Muscle of back (tissue), 13 donors: ENCODE measurements around the gene GAS7. TPM values are rescaled to one million over a fixed set of nuclear protein-coding genes. Genes with fewer than 3 reads are reported as not detected.

Source experiments
- DNase-seq, 3 donors: peaks; one replicate each; pipeline versions ENCODE4 v3.0.0 to v3.0.0-alpha.2; 2013
- long read RNA-seq, 9 donors: transcript quantifications; one replicate each; lab custom pipeline, GENCODE V29; 2026
- polyA plus RNA-seq, 10 donors: library from polyadenylated mRNA; unstranded; fragments of 120-200 nt; gene quantifications; one replicate each; pipeline ENCODE4 v1.2.1, GENCODE V29; 2013; ENCODE audit not compliant: insufficient read length in 10 of 10

Gene GAS7
- 10 to 100 TPM; 48.7 to 82.8 (median 58.6) TPM for polyA plus RNA-seq
- long read RNA-seq, donor 1, full-length matches to known transcripts: 7 of 7 reads
- long read RNA-seq, donor 1, partial matches to known transcripts: 0 of 7 reads
- long read RNA-seq, donor 1, other reads (novel, unspliced or antisense): 0 of 7 reads
- long read RNA-seq, donor 2, full-length matches to known transcripts: 3 of 3 reads
- long read RNA-seq, donor 2, partial matches to known transcripts: 0 of 3 reads
- long read RNA-seq, donor 2, other reads (novel, unspliced or antisense): 0 of 3 reads
- long read RNA-seq, donor 3: 0 reads
- long read RNA-seq, donor 4, full-length matches to known transcripts: 3 of 3 reads
- long read RNA-seq, donor 4, partial matches to known transcripts: 0 of 3 reads
- long read RNA-seq, donor 4, other reads (novel, unspliced or antisense): 0 of 3 reads
- long read RNA-seq, donor 5, full-length matches to known transcripts: 12 of 12 reads
- long read RNA-seq, donor 5, partial matches to known transcripts: 0 of 12 reads
- long read RNA-seq, donor 5, other reads (novel, unspliced or antisense): 0 of 12 reads
- long read RNA-seq, donor 6, full-length matches to known transcripts: 5 of 14 reads
- long read RNA-seq, donor 6, partial matches to known transcripts: 9 of 14 reads
- long read RNA-seq, donor 6, other reads (novel, unspliced or antisense): 0 of 14 reads
- long read RNA-seq, donor 7, full-length matches to known transcripts: 5 of 5 reads
- long read RNA-seq, donor 7, partial matches to known transcripts: 0 of 5 reads
- long read RNA-seq, donor 7, other reads (novel, unspliced or antisense): 0 of 5 reads
- long read RNA-seq, donor 8, full-length matches to known transcripts: 3 of 3 reads
- long read RNA-seq, donor 8, partial matches to known transcripts: 0 of 3 reads
- long read RNA-seq, donor 8, other reads (novel, unspliced or antisense): 0 of 3 reads
- long read RNA-seq, donor 9, full-length matches to known transcripts: 2 of 2 reads
- long read RNA-seq, donor 9, partial matches to known transcripts: 0 of 2 reads
- long read RNA-seq, donor 9, other reads (novel, unspliced or antisense): 0 of 2 reads

DNA sequence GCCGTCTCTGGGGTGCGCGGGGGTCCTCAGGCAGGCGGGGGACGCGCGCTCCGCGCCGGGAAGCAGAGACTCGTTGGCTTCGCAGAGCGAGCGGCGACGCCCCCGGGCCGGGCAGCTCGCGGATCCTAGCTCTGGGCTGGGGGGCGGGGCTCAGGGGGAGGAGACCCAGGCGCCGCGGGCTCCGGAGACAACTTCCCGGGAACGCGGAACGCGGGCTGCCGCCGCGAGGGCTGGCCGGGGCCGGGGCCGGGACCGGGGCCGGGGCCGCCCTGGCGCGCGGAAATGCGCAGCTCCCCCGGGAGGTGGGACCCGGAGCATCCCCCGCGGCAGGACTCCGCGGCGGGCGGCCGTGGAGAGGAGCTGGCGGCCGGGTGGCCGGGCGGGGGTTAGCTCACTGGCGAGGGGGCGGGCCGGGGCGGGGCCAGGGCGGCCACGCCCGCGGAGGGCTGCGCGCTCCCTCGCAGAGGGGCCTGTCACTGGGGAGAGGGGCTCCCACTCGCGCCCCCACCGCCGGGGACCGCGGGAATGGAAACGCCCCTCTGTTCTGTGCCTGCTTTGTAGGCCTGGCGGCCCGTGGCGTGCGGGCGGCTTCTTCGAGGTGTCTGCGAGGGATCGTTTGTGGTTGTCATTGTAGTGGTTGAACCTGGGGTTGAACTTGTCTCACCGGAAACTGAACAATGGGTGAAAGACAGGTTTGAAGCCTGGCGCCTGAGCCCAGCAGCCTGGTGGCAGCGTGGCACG, at the start of gene GAS7:
TSS of gene GAS7 (minus strand) at position 98 of the 741 bp plus-strand sequence.
- peak; percentile 63 to 90 (median 83) for DNase-seq

DNA sequence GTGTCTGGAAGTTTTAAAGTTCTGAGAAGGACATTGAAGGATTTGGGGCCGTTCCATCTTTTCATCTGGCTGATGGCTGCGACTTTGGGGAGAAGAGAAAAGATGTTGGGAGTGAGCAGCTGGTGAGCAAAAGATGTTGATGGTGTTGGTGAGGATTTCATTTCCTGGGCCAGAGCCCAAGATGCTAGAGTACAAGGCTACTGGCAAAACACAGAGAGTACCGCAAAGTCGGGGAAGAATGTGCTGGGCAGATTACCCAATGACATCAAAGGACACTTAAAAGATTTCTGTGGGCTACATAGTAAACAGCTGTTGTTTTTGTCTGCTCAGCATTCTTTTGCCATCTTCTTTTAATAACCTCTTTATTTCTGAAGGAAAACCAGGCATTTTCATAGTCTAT, 49.4 kb upstream of the GAS7 start:
- no peak for DNase-seq

DNA sequence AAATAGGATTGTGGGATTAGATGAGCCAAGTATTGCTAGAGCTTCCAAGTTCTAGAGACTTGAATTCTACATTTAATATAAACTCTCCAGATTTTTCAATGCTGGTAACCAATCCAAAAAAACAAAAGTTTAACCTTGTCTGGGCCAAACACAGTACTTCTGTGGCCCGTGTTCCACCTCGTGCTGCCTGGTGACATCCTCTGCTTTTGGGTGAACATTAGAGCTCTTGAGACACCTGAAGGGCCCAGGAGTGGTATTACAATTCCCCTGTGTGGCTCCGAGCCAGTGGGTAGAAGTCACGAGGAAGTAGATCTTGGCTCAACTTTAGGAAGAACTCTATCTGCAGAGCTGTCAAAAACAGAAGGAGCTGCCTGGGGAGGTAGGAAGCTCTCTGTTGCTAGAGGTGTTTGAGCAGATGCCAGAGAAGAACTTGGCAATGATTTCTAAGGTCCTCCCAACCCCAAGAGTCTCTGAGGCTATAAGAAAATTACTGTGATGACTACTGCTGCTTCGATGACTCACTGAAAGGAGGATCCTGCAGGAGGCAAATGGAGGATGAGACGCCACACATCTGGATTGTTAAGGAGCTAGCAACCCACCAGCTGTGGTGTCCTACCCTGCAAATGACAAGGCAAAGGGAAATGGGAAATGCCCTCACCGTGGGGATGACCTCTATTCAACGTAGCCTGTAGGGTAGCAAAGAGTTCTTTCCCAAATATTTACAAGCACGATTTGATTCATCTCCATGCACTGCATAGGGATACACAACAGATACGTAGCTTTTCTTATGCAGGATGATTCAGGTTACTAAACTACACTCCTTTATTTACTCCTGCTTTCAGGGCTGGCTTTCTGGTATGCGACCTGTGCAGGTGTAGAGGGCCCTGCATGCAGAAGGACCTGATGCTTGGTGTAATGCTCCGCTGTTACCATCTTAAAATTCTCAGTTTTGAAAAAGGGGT, 45.8 kb upstream of the GAS7 start:
- peak; percentile 77 to 92 (median 86) for DNase-seq

GRCh38 chr17:10241781-10242180, 43.4 kb upstream of the GAS7 start:
- DNase-seq: peak in 1 of 3 donors; percentile 32

DNA sequence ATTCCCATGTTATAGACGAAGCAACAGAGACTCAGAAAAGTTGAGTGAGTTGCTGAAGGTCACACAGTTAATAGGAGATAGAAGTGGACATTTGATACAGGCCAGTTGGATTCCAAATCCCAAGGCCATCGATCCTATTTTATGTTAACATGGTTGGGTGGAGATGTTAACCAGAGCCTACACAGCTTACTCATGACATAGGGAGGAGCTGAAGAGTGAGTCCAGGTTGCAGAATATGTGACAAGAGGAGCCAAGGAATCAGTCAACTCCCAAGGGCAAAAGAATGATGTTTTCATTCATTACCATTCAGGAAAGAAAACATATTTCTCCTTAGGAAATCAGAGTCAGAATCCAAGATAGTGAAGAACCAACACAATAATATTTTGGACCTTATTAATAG, 40.3 kb upstream of the GAS7 start:
- DNase-seq: no peak

DNA sequence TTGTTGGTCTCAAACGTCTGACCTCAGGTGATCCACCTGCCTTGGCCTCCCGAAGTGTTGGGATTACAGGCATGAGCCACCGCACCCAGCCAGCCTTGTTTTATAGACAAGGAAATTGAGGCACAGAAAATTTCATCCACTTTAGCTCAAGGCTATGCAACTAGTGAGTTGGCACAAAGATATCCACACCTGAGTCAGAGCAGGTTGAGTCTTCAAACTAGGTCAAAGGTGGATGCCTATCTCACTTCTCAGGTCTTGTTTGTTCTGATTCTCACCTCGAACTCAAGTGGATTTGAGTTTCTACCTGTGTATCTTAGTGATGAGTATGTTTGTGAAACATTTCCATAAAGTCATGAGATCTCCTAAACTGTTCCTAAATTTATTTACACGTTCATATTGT, 35.6 kb upstream of the GAS7 start:
- DNase-seq: no peak

- DNase-seq: no peak
Measured at GRCh38 chr17:10233161-10233560, 34.8 kb upstream of the GAS7 start.

GRCh38 chr17:10229181-10229580, 30.8 kb upstream of the GAS7 start:
- no peak for DNase-seq

- DNase-seq: no peak
Measured at GRCh38 chr17:10226930-10227695, 28.7 kb upstream of the GAS7 start.

DNA sequence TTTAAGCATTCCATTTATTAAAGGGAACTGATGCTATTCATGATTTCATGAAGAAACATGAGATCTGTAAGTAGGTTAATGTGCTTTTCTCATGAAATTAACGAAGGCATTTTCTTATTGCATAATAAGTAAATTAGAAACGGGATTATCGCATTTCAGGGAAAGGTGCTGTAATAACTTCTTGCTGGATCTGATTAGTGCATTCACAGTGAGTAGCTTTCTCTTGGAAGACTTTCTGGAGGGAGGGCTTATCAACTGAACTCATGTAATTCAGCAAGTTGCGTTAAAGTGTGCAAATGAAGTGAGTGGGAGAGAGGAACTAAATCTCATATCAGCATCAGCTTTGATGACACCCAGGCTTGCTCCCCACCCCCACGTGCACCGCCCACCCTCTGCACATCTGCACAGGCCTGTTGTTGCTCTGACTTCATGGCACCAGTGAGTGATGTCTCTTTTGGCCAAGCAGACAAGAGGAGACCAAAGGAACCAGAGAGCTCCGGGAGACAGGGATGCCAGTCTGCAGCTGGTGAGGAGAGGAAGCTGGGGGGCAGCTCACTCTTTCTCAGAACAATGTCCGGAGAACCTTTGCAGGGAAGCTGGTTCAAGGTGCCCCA, 26.3 kb upstream of the GAS7 start:
- no peak for DNase-seq

GRCh38 chr17:10219193-10219592, 20.8 kb upstream of the GAS7 start:
- DNase-seq: no peak

DNA sequence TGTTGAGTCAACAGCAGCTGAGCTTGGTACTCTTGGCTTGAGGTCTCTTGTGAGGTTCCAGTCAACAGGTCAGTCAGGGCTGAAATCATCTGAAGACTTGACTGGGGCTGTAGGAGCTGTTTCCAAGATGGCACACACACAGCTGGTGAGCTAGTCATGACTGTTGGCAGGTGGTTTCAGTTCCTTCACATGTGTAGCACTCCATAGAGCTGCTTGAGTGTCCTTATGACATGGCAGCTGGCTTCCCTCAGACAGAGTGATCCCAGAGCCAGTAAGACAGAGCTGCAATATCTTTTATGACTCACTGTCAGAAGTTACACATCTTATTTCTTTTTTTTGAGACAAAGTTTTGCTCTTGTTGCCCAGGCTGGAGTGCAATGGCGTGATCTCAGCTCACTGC, 19.5 kb upstream of the GAS7 start:
- DNase-seq: no peak

GRCh38 chr17:10216213-10216938, 18.0 kb upstream of the GAS7 start:
- no peak for DNase-seq

DNA sequence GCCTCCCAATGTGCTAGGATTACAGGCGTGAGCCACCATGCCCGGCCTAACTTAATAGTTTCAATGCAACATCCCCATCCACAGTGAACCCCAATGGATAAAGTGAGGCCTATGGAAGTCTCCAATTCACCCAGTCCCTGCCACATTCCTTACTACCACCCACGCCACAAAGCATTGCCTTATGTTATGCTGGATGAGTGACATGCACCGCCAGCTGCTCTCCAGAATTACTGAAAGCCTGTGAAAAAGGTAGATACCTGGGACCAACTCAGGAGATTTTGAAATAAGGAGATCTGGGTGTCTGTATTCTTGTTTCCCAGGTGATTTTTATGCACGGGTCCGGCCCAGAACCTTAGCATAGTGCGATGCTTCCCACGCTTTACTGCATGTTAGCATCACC, 16.9 kb upstream of the GAS7 start:
- no peak for DNase-seq

GRCh38 chr17:10211666-10212065, 13.3 kb upstream of the GAS7 start:
- DNase-seq: no peak

GRCh38 chr17:10210151-10210574, 11.8 kb upstream of the GAS7 start:
- peak in 2 of 3 donors; percentile 72 to 80 for DNase-seq

- DNase-seq: peak in 1 of 3 donors; percentile 58
Measured at GRCh38 chr17:10208604-10209193, 10.3 kb upstream of the GAS7 start.

DNA sequence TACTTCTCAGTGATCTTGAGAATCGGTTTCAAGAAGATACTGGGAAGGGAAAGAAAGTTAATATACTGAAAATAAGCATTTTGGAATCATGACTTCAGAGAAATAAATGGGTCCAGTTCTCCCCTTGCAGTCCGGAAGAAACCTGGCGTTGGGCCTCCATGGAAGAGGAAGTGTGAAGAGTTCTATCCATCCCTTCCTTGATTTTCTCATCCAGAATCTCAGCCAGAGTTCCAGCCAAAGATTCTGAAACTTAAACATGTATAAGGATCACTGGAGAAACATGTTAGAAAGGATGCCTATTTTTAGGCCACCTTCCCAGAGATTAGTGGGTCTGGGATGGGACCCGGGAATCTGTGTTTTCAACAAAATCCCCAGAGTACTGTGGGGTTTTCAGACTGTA, 8.7 kb upstream of the GAS7 start:
- DNase-seq: no peak
